ENCODE results near the gene CLASP2.

The CLASP2 gene

DNA sequence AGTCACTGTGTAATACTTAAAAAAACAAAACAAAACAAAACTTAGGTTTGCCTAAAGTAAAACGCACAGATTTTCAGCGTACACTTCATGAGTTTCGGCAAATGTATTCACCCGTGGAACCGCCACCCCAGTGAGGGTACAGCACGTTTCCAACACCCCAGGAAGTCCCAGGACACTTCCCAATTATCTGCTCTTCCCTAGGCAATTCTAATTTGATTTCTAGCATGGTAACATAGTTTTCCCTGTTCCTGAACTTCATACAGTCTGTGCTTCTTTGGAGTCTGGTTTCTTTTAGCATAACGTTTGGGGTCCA, 497 bp upstream of the CLASP2 start:
- FAIRE-seq (no peak), DNase-seq (ENCODE audit: insufficient read length, low spot score) (no peak)
- TF ChIP-seq, protein P1, sequence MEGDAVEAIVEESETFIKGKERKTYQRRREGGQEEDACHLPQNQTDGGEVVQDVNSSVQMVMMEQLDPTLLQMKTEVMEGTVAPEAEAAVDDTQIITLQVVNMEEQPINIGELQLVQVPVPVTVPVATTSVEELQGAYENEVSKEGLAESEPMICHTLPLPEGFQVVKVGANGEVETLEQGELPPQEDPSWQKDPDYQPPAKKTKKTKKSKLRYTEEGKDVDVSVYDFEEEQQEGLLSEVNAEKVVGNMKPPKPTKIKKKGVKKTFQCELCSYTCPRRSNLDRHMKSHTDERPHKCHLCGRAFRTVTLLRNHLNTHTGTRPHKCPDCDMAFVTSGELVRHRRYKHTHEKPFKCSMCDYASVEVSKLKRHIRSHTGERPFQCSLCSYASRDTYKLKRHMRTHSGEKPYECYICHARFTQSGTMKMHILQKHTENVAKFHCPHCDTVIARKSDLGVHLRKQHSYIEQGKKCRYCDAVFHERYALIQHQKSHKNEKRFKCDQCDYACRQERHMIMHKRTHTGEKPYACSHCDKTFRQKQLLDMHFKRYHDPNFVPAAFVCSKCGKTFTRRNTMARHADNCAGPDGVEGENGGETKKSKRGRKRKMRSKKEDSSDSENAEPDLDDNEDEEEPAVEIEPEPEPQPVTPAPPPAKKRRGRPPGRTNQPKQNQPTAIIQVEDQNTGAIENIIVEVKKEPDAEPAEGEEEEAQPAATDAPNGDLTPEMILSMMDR (IDR thresholded peaks at IDR 0.05; ENCODE audit: insufficient read depth, missing control alignments), result no peak

- FAIRE-seq (no peak), DNase-seq (ENCODE audit: insufficient read length, low spot score) (peak; percentile 16)
- TF ChIP-seq, protein P1 (IDR thresholded peaks at IDR 0.05; ENCODE audit: insufficient read depth, missing control alignments), result no peak
These were observed 513 bp downstream of the CLASP2 start for GRCh38 chr3:33717616-33717865.

DNA sequence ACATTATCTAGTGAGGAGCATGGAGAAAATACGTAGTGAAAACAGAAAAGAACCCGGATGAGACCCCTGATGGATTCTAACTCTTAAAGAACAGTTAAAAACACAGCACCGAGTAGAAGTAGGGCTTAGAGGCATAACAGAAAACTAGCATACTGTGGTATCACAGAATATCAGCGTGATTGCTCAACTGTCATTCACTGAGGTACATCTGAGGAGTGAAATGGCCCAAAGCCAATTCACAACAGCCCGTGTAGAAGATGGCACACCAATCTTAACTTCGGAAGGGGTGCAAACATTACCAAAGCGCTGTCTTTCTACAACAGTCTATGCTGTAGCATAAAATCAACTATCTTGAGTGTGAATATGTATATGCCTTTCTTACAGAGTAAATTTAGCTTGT, 1.8 kb downstream of the CLASP2 start:
- FAIRE-seq, result no peak
- TF ChIP-seq, protein P1 (IDR thresholded peaks at IDR 0.05; ENCODE audit: insufficient read depth, missing control alignments), result no peak
- no peak for DNase-seq (ENCODE audit: insufficient read length, low spot score)

GRCh38 chr3:33711100-33711499, 7.0 kb downstream of the CLASP2 start:
- DNase-seq (ENCODE audit: insufficient read length, low spot score) (no peak), FAIRE-seq (no peak)
- TF ChIP-seq, protein P1 (IDR thresholded peaks at IDR 0.05; ENCODE audit: insufficient read depth, missing control alignments), result no peak

GRCh38 chr3:33706056-33706455, 12.0 kb downstream of the CLASP2 start:
- DNase-seq (ENCODE audit: insufficient read length, low spot score) (no peak), FAIRE-seq (no peak)
- TF ChIP-seq, protein P1 (IDR thresholded peaks at IDR 0.05; ENCODE audit: insufficient read depth, missing control alignments), result no peak

GRCh38 chr3:33704891-33705290, 13.2 kb downstream of the CLASP2 start:
- TF ChIP-seq, protein P1 (IDR thresholded peaks at IDR 0.05; ENCODE audit: insufficient read depth, missing control alignments), result no peak
- no peak for FAIRE-seq
- no peak for DNase-seq (ENCODE audit: insufficient read length, low spot score)

DNA sequence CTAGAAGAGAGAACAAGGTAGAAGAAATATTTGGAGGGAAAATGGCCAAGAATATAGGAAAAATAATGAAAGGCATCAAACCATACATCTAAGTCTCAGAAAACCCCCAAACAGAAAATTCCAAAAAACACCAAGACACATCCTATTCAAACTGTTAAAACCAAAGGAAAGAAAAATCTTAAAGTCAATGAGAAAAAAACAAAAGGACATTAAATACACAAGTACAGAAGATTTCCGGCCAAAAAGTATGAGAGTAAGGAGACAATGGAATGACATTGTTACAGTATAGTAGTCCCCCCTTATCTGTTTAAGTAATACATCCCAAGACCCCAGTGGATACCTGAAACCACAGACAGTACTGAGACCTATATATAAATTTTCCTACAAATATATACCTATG, 18.8 kb downstream of the CLASP2 start:
- TF ChIP-seq, protein P1 (IDR thresholded peaks at IDR 0.05; ENCODE audit: insufficient read depth, missing control alignments), result no peak
- DNase-seq (ENCODE audit: insufficient read length, low spot score), result no peak
- FAIRE-seq, result peak; percentile 67

Data from D721Med (cell line).